K562 (cell line): ENCODE data around the gene PLPP4.

Source experiments
- BMI1 ChIP-seq: fragments of 150-350 bp; IDR thresholded peaks from 2 replicates; pipeline ENCODE4 v1.6.1; 2014; ENCODE audit warnings: low read length
- CTCF ChIP-seq, 3 experiments: IDR thresholded peaks in 2 of 3; conservative IDR thresholded peaks in 1 of 3; 2 replicates each; pipeline ENCODE4 v1.5.1; 2011 to 2012; ENCODE audit warnings: low read length in 3 of 3, mild to moderate bottlenecking in 3 of 3, control low read depth in 2 of 3, improper control_type of control experiment in 1 of 3, inconsistent platforms in 1 of 3, low read depth in 1 of 3, mixed read lengths in 1 of 3, moderate library complexity in 1 of 3; ENCODE audit not compliant: insufficient read depth in 2 of 3
- EGR1 ChIP-seq: fragments of 450-650 bp; conservative IDR thresholded peaks from 2 replicates; pipeline ENCODE4 v1.6.1; 2017; ENCODE audit warnings: mild to moderate bottlenecking
- GMEB1 ChIP-seq: fragments of 250-450 bp; sonication (Bioruptor Pico); IDR thresholded peaks from 2 replicates; pipeline ENCODE4 v1.4.0; 2020; ENCODE audit warnings: mild to moderate bottlenecking
- IFI16 ChIP-seq: fragments of 250-450 bp; sonication (Bioruptor Pico); IDR thresholded peaks from 2 replicates; pipeline ENCODE4 v2.1.2; 2022; ENCODE audit warnings: mild to moderate bottlenecking, inconsistent platforms
- LARP7 ChIP-seq: fragments of 450-650 bp; IDR thresholded peaks from 2 replicates; pipeline ENCODE4 v1.6.1; 2016
- NFYB ChIP-seq: IDR thresholded peaks from 2 replicates; pipeline ENCODE4 v1.6.1; 2011; ENCODE audit warnings: mild to moderate bottlenecking, moderate library complexity; ENCODE audit not compliant: insufficient read length; ENCODE audit errors: extremely low read depth
- PHTF2 ChIP-seq: fragments of 250-450 bp; sonication (Bioruptor Pico); IDR thresholded peaks from 2 replicates; pipeline ENCODE4 v1.5.0; 2021; ENCODE audit warnings: mild to moderate bottlenecking
- POLR2A ChIP-seq: fragments of 450-650 bp; conservative IDR thresholded peaks from 2 replicates; pipeline ENCODE4 v1.6.1; 2016
- RFX1 ChIP-seq: fragments of 450-650 bp; IDR thresholded peaks from 2 replicates; pipeline ENCODE4 v1.6.1; 2016; ENCODE audit warnings: mild to moderate bottlenecking, moderate library complexity
- SOX6 ChIP-seq: fragments of 450-650 bp; IDR thresholded peaks from 2 replicates; pipeline ENCODE4 v1.6.1; 2014; ENCODE audit warnings: mild to moderate bottlenecking
- USF1 ChIP-seq: sonication (generic); formaldehyde crosslinking; IDR thresholded peaks from 2 replicates; pipeline ENCODE4 v1.9.0; 2022; ENCODE audit warnings: mild to moderate bottlenecking, missing genetic modification reagents
- ZC3H4 ChIP-seq: sonication (generic); formaldehyde crosslinking; IDR thresholded peaks from 2 replicates; pipeline ENCODE4 v1.9.0; 2021; ENCODE audit warnings: missing genetic modification reagents, borderline replicate concordance

DNA sequence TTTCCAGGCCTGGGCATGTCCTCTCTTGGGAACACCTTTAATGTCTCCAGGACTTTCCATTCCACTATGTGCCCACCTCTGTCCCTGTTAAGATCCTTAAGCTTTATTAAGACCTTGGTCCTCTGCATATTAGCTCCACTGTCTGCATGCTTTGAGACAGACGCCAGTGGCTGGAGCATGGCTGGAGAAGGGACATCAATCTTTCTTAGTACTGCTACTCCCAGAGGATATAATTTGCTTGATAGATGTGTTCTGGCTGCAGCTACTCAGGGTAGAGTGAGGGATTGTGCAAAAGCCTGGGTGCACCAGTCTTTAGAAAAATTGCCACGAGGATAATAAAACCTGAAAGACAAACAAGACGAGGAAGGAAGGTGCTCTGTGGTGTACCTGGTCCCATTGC lies 42.9 kb downstream of the PLPP4 start:
- TF ChIP-seq IFI16 (CRISPR knock-in tag) (no peak), NFYB (no peak), POLR2A (no peak), EGR1 (no peak), ZC3H4 (no peak), SOX6 (no peak), BMI1 (no peak), LARP7 (no peak), CTCF (IDR thresholded peaks at IDR 0.05 in 2 of 3, conservative IDR thresholded peaks at IDR 0.05 in 1 of 3; ENCODE audit: insufficient read depth in 2 of 3, low read depth in 1 of 3, low read length in 3 of 3) (no peak), PHTF2 (CRISPR knock-in tag) (no peak), GMEB1 (no peak), RFX1 (no peak), USF1 (no peak)
